Astrocyte of the spinal cord (primary cell): ENCODE measurements around the gene OR9Q1.

ENCODE experiments used
- DNase-seq: peaks from one replicate; pipeline ENCODE4 v3.0.0; 2011; ENCODE audit warnings: low read depth, low spot score
- H3K4me3 ChIP-seq: 2 replicates; pipeline ENCODE4 v1.5.1; 2011; ENCODE audit warnings: low read depth, mild to moderate bottlenecking, low read length, moderate library complexity
- CTCF ChIP-seq: IDR thresholded peaks from 2 replicates; pipeline ENCODE4 v1.5.1; 2012; ENCODE audit warnings: low read depth, mild to moderate bottlenecking, low read length, inconsistent platforms
- in situ Hi-C: cut with HindIII; loops from 2 replicates; pipeline ENCODE4 v1.10.0; 2017; ENCODE audit warnings: low sequenced_read_pairs

OR9Q1 gene

GRCh38 chr11:58028687-58029411 is 5.2 kb downstream of the OR9Q1 start:
- peak; percentile 15 for DNase-seq
- TF ChIP-seq CTCF: no peak
- in situ Hi-C loops: no loop called here
- H3K4me3 ChIP-seq: no peak overlapping the region

GRCh38 chr11:58030653-58031052 is 7.0 kb downstream of the OR9Q1 start, which contains the start of gene OR6Q1:
TSS of gene OR6Q1 (plus strand) at chr11:58030953. CDS start at chr11:58030953, 0 bp downstream.
- in situ Hi-C loops: no loop called here
- TF ChIP-seq CTCF: no peak
- no peak within 1 kb of the TSS for H3K4me3 ChIP-seq
- no peak for DNase-seq

- TF ChIP-seq CTCF: no peak
- no peak for DNase-seq
- H3K4me3 ChIP-seq: no peak overlapping the region
- in situ Hi-C loops: no loop called here
Observed at GRCh38 chr11:58034471-58034870, 10.8 kb downstream of the OR9Q1 start.

- TF ChIP-seq CTCF: no peak
- H3K4me3 ChIP-seq: no peak overlapping the region
- in situ Hi-C loops: no loop called here
- DNase-seq: no peak
Observed at GRCh38 chr11:58039589-58039988, 15.9 kb downstream of the OR9Q1 start.

- DNase-seq: no peak
- no peak for TF ChIP-seq CTCF
- in situ Hi-C loops: no loop called here
- H3K4me3 ChIP-seq: no peak overlapping the region
Observed at GRCh38 chr11:58043379-58043778, 19.7 kb downstream of the OR9Q1 start.

- no peak for TF ChIP-seq CTCF
- H3K4me3 ChIP-seq: no peak overlapping the region
- DNase-seq: no peak
- in situ Hi-C loops: no loop called here
Observed at GRCh38 chr11:58046231-58046630, 22.6 kb downstream of the OR9Q1 start.
